Endometrium (tissue), 2 donors: ENCODE measurements around the gene SLIT3.
"Not testable (repeated sequence)": the region's sequence is repeated elsewhere in the genome, so short reads cannot be mapped to it uniquely, and the experiment has no call there.

ENCODE experiments used
- FAIRE-seq: peaks from 2 replicates; lab custom pipeline; 2012; peaks lifted over from hg19 to GRCh38; lab: Jason Lieb, UNC
- donor health status: control.
- donor health status: control.

The SLIT3 gene

DNA sequence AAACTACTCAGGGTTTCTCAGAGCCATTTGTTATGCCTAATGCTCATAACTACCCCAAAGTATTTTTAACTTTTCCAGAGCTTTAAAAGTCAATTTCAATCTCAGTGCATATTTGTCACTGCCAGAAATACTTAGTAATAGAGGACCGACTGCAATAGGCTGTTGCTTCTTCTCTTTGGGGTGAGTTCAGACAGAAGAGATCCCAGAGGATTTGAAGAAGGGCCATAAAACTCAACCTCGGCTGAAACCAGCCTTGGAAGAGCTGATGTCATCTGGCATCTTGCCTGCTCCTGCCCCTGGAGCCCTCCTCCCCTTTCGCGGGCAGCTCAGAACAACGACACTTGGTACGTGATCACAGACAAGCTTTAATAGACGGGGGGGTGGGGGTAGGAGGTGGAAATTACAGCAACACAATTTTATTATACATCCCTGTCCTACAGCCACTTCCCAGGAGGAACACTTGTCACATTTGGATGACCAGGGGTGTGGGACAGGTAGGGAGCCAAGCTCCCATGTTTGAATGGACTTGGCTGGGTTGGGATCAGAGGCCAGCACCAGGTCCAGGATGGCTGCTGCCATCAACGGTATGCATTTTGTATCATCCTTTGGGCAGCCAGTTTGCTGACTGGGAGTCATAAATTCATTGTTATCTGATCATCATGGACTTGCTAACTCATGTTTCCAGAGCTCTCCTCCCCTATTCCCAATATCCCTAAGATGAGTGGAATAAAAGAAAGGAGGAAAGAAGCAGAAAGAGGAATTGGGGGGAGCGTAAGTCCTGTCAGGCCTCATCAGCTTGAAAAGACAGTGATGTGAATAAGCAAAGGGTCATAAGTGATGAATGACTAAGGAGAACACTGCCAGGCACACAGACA, 535.2 kb downstream of the SLIT3 start:
- no peak for FAIRE-seq

DNA sequence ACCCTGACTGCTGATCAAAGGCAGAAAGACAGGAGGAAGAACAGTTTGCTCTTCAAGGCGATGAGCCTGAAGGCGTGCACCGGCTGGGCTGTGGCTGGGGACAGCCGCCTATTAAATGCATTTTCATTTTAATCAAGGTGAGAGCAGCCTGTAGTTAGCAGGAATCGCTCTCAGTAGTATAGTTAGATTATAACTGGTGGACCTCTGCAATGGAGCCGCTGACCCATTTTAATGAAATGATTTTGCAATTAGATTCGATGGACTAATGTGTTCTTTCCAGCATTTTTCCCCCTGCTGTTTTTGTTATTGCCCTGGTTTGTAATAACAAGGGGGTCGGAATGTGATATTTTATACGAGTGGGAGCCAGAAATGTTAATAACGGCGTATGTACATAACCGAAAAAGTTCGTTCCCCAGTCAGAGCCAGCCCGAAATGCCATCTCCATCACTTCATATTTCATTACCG, 535.8 kb downstream of the SLIT3 start:
- no peak for FAIRE-seq

DNA sequence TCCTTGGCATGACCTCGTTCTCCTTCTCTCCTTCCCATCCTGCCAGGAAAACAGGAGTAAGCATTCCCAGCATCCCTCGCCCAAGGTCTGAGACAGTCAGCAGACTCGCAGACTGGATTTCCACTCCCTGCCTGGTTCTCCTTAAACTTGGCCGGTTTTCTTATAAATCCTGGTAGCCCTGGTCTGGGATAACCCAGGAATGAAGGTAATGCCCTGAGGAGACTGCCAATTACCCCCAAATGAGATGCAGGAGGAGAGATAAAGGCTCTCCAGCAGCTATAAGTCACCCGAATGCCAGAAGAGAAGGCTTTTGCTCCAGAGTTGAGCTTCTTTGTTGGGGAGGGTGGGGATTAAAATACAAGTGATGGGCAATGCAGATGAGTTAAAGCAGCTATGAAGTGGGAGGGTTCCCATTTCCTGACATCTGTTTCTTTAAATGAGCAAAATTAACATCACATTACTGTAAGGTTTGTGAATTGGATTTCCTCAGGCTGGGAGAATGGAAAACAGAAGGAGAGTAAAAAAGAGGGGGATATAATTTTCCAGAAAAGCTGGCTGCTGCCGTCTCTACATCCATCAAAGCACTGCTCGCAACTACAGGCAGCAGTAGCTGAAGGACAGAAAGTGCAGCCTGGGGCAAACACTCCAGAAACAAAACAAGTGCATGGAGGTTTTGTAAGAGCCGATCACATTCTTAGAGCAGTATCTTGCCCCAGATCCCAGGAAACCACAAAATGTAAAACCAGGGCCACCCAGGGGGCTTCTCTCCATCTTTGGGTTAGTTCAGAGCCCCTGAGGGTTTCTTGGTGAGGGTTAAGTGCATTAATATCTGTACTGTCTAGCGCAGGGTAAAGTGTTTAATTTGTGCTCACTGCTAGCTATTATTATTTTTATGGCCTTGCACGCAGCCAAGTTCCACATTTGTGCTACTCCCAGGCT, 544.2 kb downstream of the SLIT3 start:
- no peak for FAIRE-seq

DNA sequence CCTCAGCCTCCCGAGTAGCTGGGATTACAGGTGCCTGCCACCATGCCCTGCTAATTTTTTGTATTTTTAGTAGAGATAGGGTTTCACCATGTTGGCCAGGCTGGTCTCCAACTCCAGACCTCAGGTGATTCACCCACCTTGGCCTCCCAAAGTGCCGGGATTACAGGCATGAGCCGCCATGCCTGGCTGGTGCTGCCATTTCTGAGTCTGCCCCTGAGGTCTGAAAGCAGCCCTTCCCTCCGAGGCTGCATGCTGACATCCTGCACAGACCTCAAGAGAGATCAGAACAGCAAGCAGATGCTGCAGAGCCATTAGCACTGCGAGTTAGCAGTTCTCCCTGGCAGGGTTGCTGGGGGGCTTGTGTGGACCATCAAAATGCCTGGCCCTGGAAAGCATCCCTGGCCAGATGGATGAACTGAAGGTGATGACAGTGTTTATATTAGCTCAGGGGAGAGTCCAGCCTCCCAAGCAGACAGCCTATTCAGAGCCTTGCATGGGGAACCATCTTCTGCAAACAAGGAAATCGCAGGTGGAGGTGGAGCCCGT, 545.3 kb downstream of the SLIT3 start:
- no peak for FAIRE-seq

DNA sequence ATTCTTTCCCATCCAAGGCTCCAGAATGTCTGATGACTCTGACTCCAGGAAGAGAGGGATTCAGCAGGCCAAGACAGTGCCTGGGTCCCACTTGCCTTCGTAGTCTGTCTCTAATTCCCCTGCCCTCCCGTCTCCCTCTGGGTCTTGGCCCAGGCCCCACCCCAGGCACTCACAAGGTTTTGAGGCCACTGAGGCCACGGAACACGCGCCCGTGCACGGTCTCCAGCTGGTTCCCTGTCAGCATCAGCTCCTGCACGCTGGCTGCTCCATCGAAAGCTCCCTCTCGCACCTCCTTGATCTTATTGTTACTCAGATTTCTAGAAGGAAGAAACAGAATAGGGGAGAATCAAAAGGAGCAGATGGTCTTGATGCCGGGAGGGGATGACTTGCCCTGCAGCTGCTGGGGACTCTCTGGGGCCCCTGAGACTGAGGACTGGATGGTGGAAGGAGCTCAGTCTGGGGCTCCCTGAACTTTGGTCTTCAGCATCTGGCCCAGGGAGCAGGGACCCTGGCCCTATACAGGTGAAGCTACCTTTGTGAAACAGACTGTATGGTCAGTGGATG, 547.2 kb downstream of the SLIT3 start:
- no peak for FAIRE-seq

DNA sequence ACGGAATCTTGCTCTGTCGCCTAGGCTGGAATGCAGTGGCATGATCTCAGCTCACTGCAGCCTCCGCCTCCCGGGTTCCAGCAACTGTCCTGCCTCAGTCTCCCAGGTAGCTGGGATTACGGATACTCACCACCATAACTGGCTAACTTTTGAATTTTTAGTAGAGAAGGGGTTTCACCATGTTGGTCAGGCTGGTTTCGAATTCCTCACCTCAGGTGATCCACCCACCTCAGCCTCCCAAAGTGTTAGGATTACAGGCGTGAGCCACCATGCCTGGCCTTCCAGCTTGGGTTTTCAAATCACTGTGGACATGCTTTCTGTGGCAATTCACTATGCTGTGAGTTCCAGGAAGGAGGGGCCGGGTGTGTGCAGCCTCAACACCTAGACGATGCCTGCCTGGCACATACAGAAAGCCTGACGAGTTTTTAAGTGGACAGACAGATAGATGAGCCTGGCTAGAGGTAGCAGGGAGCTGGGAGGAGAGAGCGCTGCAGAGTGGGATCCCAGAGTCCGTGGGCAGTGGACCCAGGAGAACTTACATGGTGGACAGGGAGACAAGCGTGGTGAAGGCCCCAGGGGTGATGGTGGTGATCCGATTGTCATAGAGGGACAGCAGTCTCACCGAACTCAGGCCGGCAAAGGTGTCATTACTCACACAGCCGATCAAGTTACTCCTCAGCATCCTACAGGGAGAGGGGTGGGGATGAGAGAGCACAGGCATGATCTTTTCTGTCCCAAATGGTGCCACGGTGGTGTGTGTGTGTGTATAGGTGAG, 548.3 kb downstream of the SLIT3 start:
- no peak for FAIRE-seq

DNA sequence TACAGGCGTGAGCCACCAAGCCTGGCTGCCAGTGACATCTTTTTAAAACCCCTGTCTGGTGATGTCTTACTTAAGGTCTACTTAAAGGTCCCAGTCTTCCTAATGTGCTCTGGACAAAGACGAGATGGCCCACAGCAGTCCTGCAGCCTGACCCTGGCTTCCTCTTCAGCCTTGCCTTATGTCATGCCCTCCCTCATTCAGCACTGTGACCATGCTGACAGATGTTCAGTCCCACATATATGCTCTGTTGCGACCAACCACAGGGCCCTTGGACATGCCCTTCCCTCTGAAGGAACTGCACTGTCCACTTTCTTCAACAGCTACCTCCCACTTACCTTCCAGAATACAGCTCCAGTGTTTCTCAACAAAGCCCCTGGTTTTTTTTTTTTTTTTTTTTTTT, 548.9 kb downstream of the SLIT3 start:
- FAIRE-seq = no peak

DNA sequence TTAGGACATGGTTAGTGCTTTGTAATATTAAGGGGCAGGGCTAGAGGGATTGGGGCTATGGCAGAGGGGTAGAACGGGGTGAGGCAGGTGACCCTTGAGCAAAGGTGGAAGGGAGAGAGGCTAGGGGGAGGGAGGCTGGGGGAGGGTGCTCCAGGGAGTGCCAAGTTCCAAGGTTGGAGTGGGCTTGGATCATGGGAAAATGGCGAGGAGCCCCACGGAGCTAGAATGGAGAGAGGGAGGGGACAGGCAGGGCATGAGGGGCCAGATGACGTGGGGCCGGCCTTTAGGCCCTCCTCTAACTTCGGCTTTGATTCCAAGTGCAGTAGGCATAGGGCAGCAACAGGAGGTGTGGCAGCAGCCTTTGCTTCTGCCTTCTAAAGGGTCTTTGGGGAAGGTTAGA, 550.0 kb downstream of the SLIT3 start:
- FAIRE-seq = no peak

DNA sequence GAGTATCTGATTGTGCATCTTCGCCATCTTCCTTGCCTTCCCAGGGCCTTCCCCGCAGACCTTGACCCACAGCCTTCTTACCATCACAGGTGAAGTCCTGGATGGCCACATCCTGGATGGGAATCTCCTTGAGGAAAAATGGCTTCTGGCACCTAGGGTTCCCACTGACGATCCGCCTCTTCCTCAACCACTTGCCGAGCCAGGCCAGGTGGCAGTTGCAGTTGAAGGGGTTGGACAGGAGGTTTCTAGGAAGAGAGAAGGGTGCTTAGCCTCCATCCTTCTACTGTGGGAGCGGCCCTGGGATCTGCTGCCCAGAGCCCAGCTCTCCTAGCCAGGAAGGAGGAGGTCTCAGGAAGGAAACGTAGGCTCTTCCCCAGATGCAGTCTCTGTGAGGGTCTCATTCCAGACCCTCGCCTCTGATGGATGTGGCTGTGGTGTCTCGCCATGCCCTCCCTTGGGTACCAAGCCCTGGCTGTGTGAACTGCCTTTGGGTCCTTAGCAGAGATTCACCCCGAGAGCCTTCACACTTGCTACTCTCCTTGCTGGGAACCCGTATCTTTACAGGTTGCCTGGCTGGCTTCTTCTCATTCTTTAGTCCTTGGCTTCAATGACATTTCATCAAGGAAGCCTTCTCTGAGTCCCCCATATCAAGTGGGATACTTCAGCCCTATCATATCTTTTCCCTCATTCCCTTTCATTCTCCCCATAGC, 551.4 kb downstream of the SLIT3 start:
- FAIRE-seq = no peak

DNA sequence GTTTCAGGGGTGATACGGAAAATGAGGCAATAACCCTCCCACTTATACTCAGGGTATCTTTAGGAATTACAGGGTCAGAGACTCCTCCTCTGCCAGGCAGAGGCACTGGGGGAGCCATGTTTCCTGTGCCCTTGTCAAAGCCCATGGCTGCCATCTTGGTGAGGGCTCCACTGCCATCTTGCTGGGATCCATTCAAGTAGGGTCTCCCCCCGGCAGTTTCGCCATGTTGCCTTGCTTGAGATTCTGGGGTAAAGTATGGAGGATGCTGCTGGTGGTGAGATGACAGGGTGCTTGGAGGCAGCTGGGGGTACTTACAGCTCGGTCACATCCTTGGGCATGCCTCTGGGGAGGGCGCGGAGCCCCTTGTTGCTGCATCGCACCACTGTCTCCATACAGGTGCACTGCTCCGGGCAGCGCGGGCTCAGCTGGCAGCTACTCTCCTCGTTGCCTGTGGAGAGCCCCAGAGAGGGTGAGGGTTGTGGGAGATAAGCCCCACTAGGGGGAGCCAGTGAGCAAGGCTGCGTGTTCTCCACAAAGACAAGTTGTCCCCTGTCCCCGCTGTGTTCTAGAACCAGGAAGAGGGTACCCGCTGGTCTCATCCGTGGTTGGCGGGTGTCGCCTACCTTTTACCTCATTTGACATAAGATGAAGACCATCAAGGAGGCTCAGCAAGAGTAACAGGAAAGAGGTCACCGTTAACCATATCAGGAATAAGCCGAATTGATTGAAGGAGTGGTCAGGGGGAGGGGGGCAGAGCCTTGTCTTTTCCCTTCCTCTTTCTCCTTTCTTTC, 552.8 kb downstream of the SLIT3 start:
- no peak for FAIRE-seq

DNA sequence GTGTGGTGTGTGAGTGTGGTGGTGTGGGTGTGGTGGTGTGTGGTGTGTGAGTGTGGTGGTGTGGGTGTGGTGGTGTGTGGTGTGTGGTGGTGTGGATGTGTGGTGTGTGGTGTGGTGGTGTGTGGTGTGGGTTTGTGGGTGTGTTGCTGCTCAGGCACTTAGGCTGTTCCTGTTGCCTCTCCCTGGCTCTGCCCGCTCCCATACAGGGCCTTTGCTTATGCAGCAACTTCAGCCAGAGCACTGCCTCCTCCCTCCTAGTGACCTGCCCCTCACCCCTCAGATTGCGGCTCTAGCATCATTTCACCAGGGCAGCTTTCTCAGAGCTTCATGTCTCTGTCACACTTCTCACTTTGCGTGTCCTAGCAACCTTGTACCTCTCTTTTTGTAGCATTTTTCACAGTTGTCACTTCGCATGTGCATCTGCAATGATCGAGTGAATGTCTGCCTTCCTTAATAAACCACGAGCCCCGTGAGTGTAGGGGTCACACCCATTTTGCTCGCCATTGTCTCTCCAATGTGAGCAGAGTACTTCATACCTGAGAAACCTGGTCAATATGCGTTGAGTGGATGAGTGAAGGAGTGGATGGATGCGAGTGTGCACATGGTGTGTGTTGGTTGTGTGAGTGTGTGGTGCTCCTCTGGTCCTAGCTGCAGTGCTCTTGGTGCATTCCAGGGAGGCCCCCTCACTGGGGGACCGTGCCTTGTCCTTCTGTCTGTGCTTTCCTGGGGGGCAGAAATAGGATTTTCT, 553.9 kb downstream of the SLIT3 start:
- no peak for FAIRE-seq

DNA sequence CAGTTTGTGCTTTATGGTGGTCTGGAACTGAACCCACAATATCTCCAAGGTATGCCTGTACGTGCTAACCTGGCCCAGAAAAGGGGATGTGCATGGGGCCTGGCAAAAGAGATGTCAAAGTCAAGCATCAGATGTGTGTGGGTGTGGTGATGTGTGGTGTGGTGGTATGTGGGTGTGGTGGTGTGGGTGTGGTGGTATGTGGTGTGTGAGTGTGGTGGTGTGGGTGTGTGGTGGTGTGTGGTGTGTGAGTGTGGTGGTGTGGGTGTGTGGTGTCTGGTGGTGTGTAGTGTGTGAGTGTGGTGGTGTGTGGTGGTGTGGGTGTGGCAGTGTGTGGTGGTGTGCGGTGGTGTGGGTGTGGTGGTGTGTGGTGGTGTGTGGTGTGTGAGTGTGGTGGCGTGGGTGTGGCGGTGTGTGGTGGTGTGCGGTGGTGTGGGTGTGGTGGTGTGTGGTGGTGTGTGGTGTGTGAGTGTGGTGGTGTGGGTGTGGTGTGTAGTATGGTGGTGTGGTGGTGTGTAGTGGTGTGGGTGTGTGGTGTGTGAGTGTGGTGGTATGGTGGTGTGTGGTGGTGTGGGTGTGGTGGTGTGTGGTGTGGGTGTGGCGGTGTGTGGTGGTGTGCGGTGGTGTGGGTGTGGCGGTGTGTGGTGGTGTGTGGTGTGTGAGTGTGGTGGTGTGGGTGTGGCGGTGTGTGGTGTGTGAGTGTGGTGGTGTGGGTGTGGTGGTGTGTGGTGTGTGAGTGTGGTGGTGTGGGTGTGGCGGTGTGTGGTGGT, 554.6 kb downstream of the SLIT3 start:
- FAIRE-seq = not testable (repeated sequence)

DNA sequence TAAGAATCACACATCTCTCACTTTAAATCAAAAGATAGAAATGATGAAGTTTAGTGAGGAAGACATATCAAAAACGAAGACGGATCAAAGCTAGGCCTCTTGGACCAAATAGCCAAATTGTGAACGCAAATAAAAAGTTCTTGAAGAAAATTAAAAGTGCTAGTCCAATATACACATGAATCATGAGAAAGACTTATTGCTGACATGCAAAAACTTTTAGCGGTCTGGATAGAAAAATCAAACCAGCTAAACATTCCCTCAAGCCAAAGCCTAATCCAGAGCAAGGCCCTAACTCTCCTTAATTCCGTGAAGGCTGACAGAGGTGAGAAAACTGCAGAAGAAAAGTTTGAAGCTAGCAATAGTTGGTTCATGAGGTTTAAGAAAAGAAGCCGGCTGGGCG, 557.3 kb downstream of the SLIT3 start:
- no peak for FAIRE-seq

DNA sequence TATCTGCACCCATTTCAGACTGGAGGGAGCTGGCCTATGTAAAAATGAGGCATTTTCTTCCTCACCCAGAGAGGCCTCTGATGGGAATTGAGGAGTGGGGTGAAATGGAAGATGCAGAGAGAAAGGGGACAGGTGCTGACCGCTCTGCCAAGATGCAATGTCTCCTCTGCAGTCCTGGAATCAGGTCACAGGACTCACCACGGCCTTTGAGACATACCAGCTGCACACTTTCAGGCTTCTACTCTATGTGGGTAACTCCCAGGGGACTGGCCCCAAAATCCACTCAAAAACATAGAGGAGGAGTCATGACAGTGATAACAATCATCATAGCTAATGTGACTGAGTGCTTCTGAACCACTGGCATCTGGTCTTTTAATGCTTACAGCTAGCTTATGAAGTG, 558.6 kb downstream of the SLIT3 start:
- not testable (repeated sequence) for FAIRE-seq

DNA sequence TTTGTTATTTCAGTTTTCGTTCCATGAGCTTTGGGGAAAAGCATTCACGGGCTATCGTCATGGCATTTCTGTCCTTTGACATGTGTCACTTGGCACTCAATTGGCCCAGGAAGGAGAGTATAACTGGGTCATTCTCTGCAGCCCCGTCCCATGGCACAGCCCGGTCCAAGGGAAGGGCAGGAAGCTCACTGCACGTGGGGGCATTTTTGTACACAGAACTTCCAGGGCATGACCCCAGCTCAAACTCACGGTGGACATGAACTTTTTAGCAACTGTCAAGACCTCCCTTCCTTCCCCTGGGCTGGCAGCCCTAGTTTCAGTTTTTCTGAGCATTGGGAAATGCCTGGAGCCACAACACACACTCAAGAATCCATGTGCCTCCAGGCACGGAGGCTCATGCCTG, 560.1 kb downstream of the SLIT3 start:
- no peak for FAIRE-seq

DNA sequence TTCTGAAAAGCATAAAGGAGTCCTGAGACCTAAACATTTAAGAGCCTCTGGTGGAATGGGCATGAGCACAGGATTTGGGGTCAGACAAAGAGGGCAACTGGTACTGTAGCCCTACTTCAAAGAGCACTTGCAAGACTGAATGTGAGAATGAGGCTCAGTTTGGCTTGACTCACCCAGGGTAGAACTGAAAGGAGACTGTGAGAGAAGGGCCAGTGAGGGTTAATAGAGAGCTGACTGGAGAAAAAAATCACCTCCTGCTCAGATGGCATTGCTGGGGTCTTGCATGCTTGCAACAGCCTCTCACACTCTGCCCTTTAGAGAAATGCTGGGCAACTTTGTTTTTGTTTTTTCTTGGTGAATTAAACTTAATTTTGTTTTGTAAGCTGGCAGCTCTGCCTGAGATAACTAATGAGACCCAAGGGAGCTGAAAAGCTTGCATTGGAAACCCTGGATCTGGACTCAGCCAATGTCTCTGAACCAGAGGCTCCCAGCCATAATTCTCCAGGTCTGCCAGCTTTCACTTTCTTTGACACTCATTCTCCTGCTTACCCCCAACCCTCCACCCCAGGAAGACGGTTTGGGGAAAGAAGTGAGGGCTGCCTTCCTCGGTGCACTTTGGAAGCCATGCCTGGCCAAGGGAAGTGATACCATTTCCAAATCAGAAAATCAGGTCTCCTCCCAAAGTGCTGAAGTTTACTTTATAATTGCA, 560.7 kb downstream of the SLIT3 start:
- no peak for FAIRE-seq

DNA sequence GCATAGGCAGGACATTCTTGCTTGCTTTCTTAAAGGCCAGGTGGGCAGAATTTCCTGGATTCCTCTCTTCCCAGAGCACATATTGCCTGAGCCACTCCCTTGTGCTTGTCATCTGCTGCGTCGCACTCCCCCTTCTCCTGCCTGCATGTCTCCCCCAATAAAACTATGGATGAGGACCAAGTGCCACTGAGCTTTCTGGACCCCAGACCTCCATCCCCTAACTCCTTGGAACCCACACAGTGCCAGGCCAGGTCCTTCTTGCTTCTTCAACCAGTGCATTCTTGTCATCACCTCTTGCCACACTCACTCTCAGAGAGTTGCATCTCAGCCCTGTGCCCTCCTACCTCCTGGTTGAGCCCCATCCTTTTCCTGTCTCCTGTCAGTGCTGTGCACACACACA, 563.9 kb downstream of the SLIT3 start:
- FAIRE-seq = no peak

DNA sequence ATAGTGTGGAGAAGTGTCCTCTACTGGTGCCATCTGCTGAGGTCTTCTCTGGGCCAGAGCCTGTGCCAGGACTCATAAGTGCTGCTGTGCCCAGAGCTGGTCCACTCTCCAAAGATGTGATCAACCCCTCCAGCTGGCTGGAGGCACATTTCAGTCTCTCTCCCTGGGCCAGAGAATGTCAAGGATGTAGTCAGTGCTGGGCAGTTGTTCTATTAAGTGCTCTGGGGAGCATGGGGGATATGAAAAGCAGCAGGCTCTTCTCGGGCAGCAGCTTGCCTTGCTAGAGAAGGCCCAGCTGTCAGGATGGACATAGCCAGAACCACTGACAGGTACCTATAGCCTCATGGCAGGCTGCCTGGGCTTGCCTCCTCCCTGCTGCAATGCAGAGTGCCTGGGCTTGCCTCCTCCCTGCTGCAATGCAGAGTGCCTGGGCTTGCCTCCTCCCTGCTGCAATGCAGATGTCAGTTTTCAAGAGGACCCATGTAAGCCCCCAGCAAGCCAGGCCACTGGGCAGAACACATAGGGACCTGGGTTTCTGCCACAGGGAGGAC, 564.6 kb downstream of the SLIT3 start:
- FAIRE-seq = no peak
